ENCODE data around the gene PAX7. TPM values are rescaled to one million over a fixed set of nuclear protein-coding genes. Genes with fewer than 3 reads are reported as not detected.
A peak's percentile ranks its signal among the peaks of the same experiment; 100 is the strongest.
"Not testable (repeated sequence)": the region's sequence is repeated elsewhere in the genome, so short reads cannot be mapped to it uniquely, and the experiment has no call there.

Gene PAX7
- total RNA-seq (not detected), polyA plus RNA-seq (not detected)
- long read RNA-seq, donor 1 = 0 reads
- long read RNA-seq, donor 2 = 0 reads
- long read RNA-seq, donor 3 = 0 reads
- long read RNA-seq, donor 4 = 0 reads
- long read RNA-seq, donor 5 = 0 reads
- long read RNA-seq, donor 6 = 0 reads
- long read RNA-seq, donor 7 = 0 reads
- long read RNA-seq, donor 8 = 0 reads
- long read RNA-seq, donor 9 = 0 reads
- long read RNA-seq, donor 10 = 0 reads

GRCh38 chr1:18630511-18631495, at the start of gene PAX7:
TSS of gene PAX7 (plus strand) at chr1:18630846. CDS start at chr1:18631604, 758 bp downstream.
- 1 to 4% (median 3%) methylated on average over 61 to 70 of the region's 70 CpGs for WGBS, 5 donors
- Histone ChIP-seq H3K27me3 (peaks cover 47 to 100% (median 80%) of the 10 kb centered on the region in 3 donors), H3K4me3 (peak within 1 kb of the TSS in 1 of 4 donors; percentile 11)

GRCh38 chr1:18581420-18581880, 49.2 kb upstream of the PAX7 start:
- H3K4me1 ChIP-seq = no peaks in the 10 kb centered on the region
- H3K27ac ChIP-seq = no peak overlapping the region
- peak; percentile 50 to 60 for DNase-seq
- no peak overlapping the region for H3K4me3 ChIP-seq
- intact Hi-C loops (cut with DNase I; ENCODE audit: low total_unique reads) = loop anchor here (10.0 kb wide), 1 partner anchor 287 kb away; no protein-coding TSS in a partner anchor
- no peaks in the 10 kb centered on the region for H3K36me3 ChIP-seq
- H3K9me3 ChIP-seq = no peaks in the 10 kb centered on the region
- WGBS, 5 donors = 14 to 19% (median 16%) methylated on average over 14 to 17 of the region's 17 CpGs
- no peak for TF ChIP-seq POLR2A (IDR thresholded peaks at IDR 0.05)
- peak in 5 of 7 experiments; percentile 50 to 78 (median 75) for TF ChIP-seq CTCF (IDR thresholded peaks at IDR 0.05)
- H3K27me3 ChIP-seq = peaks cover 0 to 44% (median 16%) of the 10 kb centered on the region in 3 donors

More at GRCh38 chr1:18630511-18631495, at the start of gene PAX7:
- Histone ChIP-seq H3K36me3 (no peaks in the 10 kb centered on the region), H3K27ac (no peak within 1 kb of the TSS), H3K9me3 (no peaks in the 10 kb centered on the region), H3K4me1 (peaks cover 0 to 30% (median 15%) of the 10 kb centered on the region in 4 donors)
- TF ChIP-seq EP300 (IDR thresholded peaks at IDR 0.05) (no peak), POLR2A (IDR thresholded peaks at IDR 0.05) (no peak), POLR2AphosphoS5 (IDR thresholded peaks at IDR 0.05) (no peak), CTCF (IDR thresholded peaks at IDR 0.05) (no peak)
- DNase-seq = peak in 1 of 2 donors; percentile 35
- intact Hi-C loops (cut with DNase I; ENCODE audit: low total_unique reads) = loop anchor here (10.0 kb wide), 1 partner anchor 1256 kb away; the partner anchor contains the start of gene PADI6

DNA sequence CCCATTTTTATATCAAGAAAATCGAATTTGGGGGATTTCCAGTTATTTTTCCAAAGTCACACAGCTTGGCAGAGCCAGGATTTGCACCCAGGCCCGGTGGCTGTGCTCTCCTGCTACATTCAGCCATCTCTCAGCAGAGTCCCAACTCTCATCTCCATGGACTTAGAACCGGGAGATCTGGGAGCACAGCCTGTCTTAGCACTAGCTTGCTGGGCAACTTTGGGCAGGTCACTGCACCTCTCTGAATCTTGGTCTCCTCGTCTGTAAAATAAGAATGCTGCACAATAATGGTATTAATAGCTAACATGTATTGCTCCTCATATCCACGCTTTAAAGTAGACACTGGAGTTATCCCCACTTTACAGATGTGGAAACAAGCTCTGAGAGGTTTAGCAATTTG, 47.8 kb upstream of the PAX7 start:
- 57 to 68% (median 59%) methylated on average over 5 of the region's 5 CpGs for WGBS, 5 donors

DNA sequence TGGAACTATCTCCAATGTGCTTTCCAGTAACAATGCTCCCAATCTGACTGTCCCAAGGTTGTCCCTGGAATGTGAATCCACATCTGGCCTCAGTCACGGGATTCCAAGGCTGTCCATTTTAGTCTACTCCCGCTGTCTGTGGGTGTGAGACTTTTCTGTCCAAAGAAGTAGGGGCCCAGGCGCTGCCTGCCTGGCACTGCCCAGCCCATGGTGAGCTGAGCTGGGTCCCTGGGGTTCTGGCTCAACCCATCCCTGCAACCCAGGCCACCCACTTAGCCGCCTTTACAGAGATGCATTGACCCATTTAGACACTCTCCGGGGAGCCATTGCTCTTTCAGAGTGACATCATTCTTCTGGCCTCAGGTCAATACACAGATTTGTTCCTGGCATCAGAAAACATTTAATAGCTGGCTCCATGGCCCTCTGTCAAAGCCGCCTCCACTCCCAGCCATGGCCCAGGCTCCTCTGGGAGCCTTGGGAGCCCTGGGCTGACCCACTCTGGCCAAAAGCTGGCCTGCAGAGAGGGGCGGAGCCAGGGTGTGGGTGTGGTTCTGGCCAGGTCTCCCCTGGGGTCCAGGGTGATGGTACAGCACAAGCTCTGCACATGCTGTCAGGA, 47.2 kb upstream of the PAX7 start:
- TF ChIP-seq EP300 (IDR thresholded peaks at IDR 0.05) (no peak), POLR2AphosphoS5 (IDR thresholded peaks at IDR 0.05) (no peak), POLR2A (IDR thresholded peaks at IDR 0.05) (no peak), CTCF (IDR thresholded peaks at IDR 0.05) (no peak)
- Histone ChIP-seq H3K36me3 (no peaks in the 10 kb centered on the region), H3K4me3 (no peak overlapping the region), H3K27ac (no peak overlapping the region), H3K9me3 (no peaks in the 10 kb centered on the region), H3K27me3 (peaks cover 0 to 63% (median 16%) of the 10 kb centered on the region in 3 donors), H3K4me1 (no peaks in the 10 kb centered on the region)
- WGBS, 5 donors = 38 to 71% (median 56%) methylated on average over 6 to 7 of the region's 7 CpGs
- intact Hi-C loops (cut with DNase I; ENCODE audit: low total_unique reads) = loop anchor here (10.0 kb wide), 1 partner anchor 289 kb away; no protein-coding TSS in a partner anchor
- DNase-seq = peak in 1 of 2 donors; percentile 70

More for the DNA sequence above, 47.8 kb upstream of the PAX7 start:
- DNase-seq = no peak
- Histone ChIP-seq H3K27me3 (peaks cover 0 to 58% (median 16%) of the 10 kb centered on the region in 3 donors), H3K36me3 (no peaks in the 10 kb centered on the region), H3K4me3 (no peak overlapping the region), H3K4me1 (no peaks in the 10 kb centered on the region), H3K27ac (no peak overlapping the region), H3K9me3 (no peaks in the 10 kb centered on the region)
- TF ChIP-seq POLR2A (IDR thresholded peaks at IDR 0.05) = no peak
- TF ChIP-seq EP300 (IDR thresholded peaks at IDR 0.05) = no peak
- intact Hi-C loops (cut with DNase I; ENCODE audit: low total_unique reads) = loop anchor here (10.0 kb wide), 1 partner anchor 288 kb away; no protein-coding TSS in a partner anchor

- not testable (repeated sequence) for H3K9me3 ChIP-seq, H3K4me1 ChIP-seq, H3K36me3 ChIP-seq, H3K27ac ChIP-seq, DNase-seq, H3K4me3 ChIP-seq
- whole genome bisulfite sequencing, 5 donors = 79 to 88% (median 85%) methylated on average over 4 of the region's 4 CpGs
- intact Hi-C loops (cut with DNase I; ENCODE audit: low total_unique reads) = loop anchor here (10.0 kb wide), 1 partner anchor 291 kb away; no protein-coding TSS in a partner anchor
- H3K27me3 ChIP-seq = peaks cover 0 to 67% (median 14%) of the 10 kb centered on the region in 3 donors
Measured at GRCh38 chr1:18586016-18586415, 44.6 kb upstream of the PAX7 start.
